ENCODE data around the gene USP47. TPM values are rescaled to one million over a fixed set of nuclear protein-coding genes. Genes with fewer than 3 reads are reported as not detected.
A peak's percentile ranks its signal among the peaks of the same experiment; 100 is the strongest.

The USP47 gene
- total and polyA plus RNA-seq, 9 of the 15 experiments (the other 6 are each of a cell fraction or from before 2014, with no cell fraction given) = 13.1 to 63.6 (median 34.7) TPM

- TF ChIP-seq SPI1 (IDR thresholded peaks at IDR 0.05; ENCODE audit: borderline replicate concordance, low read depth, low read length) (no peak), ZNF316 (IDR thresholded peaks at IDR 0.05) (peak; percentile 54; the same call in 1 of the 2 replicates), HINFP (tag; conservative IDR thresholded peaks at IDR 0.05; ENCODE audit: low read depth) (no peak), HOXB6 (CRISPR knock-in tag; IDR thresholded peaks at IDR 0.05; ENCODE audit: borderline replicate concordance) (no peak)
- Histone ChIP-seq H3K9me1 (ENCODE audit: control insufficient read depth, insufficient read depth, low read length) (no peaks in the 10 kb centered on the region), H3K9me3 (replicated peaks; ENCODE audit: control insufficient read depth, insufficient read depth, low read depth, low read length) (no peaks in the 10 kb centered on the region), H3K79me2 (ENCODE audit: control insufficient read depth, insufficient read depth, low read length) (no peaks in the 10 kb centered on the region), H3K27me3 (ENCODE audit: control insufficient read depth in 2 of 2, insufficient read depth in 2 of 2, low read length in 2 of 2) (no peaks in the 10 kb centered on the region), H4K20me1 (replicated peaks; ENCODE audit: control insufficient read depth, insufficient read depth, low read length) (no peaks in the 10 kb centered on the region), H2AFZ (ENCODE audit: low read depth, low read length) (no peak overlapping the region), H3K4me3 (no peak overlapping the region), H3K4me2 (ENCODE audit: insufficient read depth, low read length) (no peak overlapping the region), H3K9ac (ENCODE audit: insufficient read depth in 1 of 2, low read depth in 2 of 2, low read length in 2 of 2) (no peak overlapping the region), H3K4me1 (replicated peaks in 1 of 2; ENCODE audit: control insufficient read depth in 2 of 2, insufficient read depth in 2 of 2, low read length in 2 of 2) (no peaks in the 10 kb centered on the region), H3K27ac (ENCODE audit: extremely low read depth, low read depth, low read length) (no peak overlapping the region), H3K36me3 (ENCODE audit: control insufficient read depth, insufficient read depth, low read length) (peaks cover 26% of the 10 kb centered on the region; the same call in 1 of the 3 replicates)
- in situ Hi-C loops (cut with MboI) = no loop called here
- BruUV-seq (replicated peaks) = no TSS peak
- intact Hi-C loops (cut with micrococcal nuclease) = no loop called here
- ATAC-seq = no peak
- WGBS (ENCODE audit: insufficient coverage, low coverage, missing lambda C conversion rate) = 96% methylated on average over 2 of the region's 2 CpGs
- ChIA-PET CTCF (ENCODE audit: low intra/inter-chr PET ratio) (no interaction called here), POLR2A (no interaction called here)
- no peak for DNase-seq (ENCODE audit: extremely low read depth in 1 of 4, low spot score in 3 of 4)
- FAIRE-seq = no peak
These were observed 73.9 kb downstream of the USP47 start for GRCh38 chr11:11915625-11916024.

DNA sequence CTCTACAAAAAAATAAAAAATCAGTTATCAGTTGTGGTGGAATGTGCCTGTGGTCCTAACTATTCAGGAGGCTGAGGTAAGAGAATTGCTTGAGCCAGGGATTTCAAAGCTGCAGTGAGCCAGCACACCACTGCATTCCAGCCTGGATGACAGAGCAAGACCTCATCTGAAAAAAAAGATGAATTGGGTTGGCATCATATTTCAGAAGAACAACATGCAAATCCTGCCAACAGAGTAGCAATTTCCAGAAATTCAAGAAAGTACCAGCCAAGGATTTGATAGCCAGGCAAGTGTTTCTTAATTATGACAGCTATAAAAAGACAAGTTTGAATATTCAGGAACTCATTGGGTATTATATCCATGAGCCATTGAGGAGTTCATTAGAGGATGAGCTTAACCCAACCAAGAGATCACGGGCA is 75.2 kb downstream of the USP47 start:
- ChIA-PET POLR2A (no interaction called here), CTCF (ENCODE audit: low intra/inter-chr PET ratio) (no interaction called here)
- H3K9ac ChIP-seq (ENCODE audit: insufficient read depth in 1 of 2, low read depth in 2 of 2, low read length in 2 of 2) = no peak overlapping the region
- FAIRE-seq = no peak
- H3K9me1 ChIP-seq (ENCODE audit: control insufficient read depth, insufficient read depth, low read length) = no peaks in the 10 kb centered on the region
- DNase-seq (ENCODE audit: extremely low read depth in 1 of 4, low spot score in 3 of 4) = no peak
- intact Hi-C loops (cut with micrococcal nuclease) (no loop called here), in situ Hi-C loops (cut with MboI) (no loop called here)
- no TSS peak for BruUV-seq (replicated peaks)
- H3K9me3 ChIP-seq (replicated peaks; ENCODE audit: control insufficient read depth, insufficient read depth, low read depth, low read length) = no peaks in the 10 kb centered on the region
- no peaks in the 10 kb centered on the region for H3K27me3 ChIP-seq (ENCODE audit: control insufficient read depth in 2 of 2, insufficient read depth in 2 of 2, low read length in 2 of 2)
- TF ChIP-seq ZNF133 (CRISPR knock-in tag; IDR thresholded peaks at IDR 0.05) = no peak
- no peak for TF ChIP-seq TAL1 (IDR thresholded peaks at IDR 0.05)
- no peak for TF ChIP-seq ZNF224 (CRISPR knock-in tag; IDR thresholded peaks at IDR 0.05)
- no peak for TF ChIP-seq ZBTB49 (CRISPR knock-in tag; IDR thresholded peaks at IDR 0.05; ENCODE audit: borderline replicate concordance)
- no peak overlapping the region for H3K4me2 ChIP-seq (ENCODE audit: insufficient read depth, low read length)
- no peaks in the 10 kb centered on the region for H4K20me1 ChIP-seq (replicated peaks; ENCODE audit: control insufficient read depth, insufficient read depth, low read length)
- H3K27ac ChIP-seq (ENCODE audit: extremely low read depth, low read depth, low read length) = no peak overlapping the region
- H3K4me1 ChIP-seq (replicated peaks in 1 of 2; ENCODE audit: control insufficient read depth in 2 of 2, insufficient read depth in 2 of 2, low read length in 2 of 2) = no peaks in the 10 kb centered on the region
- H2AFZ ChIP-seq (ENCODE audit: low read depth, low read length) = no peak overlapping the region
- WGBS (ENCODE audit: insufficient coverage, low coverage, missing lambda C conversion rate) = 93% methylated on average over 1 of the region's 1 CpG
- H3K79me2 ChIP-seq (ENCODE audit: control insufficient read depth, insufficient read depth, low read length) = no peaks in the 10 kb centered on the region
- peak; percentile 47 for ATAC-seq
- peaks cover 23% of the 10 kb centered on the region; the same call in 1 of the 3 replicates for H3K36me3 ChIP-seq (ENCODE audit: control insufficient read depth, insufficient read depth, low read length)
- no peak overlapping the region for H3K4me3 ChIP-seq
